Stimulated activated naive CD8-positive, alpha-beta T cell treated with anti-CD3 and anti-CD28 coated beads, Interleukin-15, Interleukin-2, amounts not matched to agents 100 ng/mL and 50 ng/mL, for 24 hours (primary cell): ENCODE data around the gene ABCA7.

Experiments used
- H3K27ac Mint-ChIP-seq: one replicate; pipeline ENCODE4 v1.8.0; 2021; ENCODE audit warnings: mild to moderate bottlenecking, mixed read lengths
- H3K27me3 Mint-ChIP-seq: one replicate; pipeline ENCODE4 v1.8.0; 2021; ENCODE audit warnings: mixed read lengths
- H3K36me3 Mint-ChIP-seq: one replicate; pipeline ENCODE4 v1.8.0; 2021; ENCODE audit warnings: low read depth, mixed read lengths
- H3K4me1 Mint-ChIP-seq: one replicate; pipeline ENCODE4 v1.8.0; 2021; ENCODE audit warnings: low read depth, mixed read lengths
- H3K4me3 Mint-ChIP-seq: one replicate; pipeline ENCODE4 v1.8.0; 2021; ENCODE audit warnings: mild to moderate bottlenecking, mixed read lengths
- H3K9me3 Mint-ChIP-seq: one replicate; pipeline ENCODE4 v1.8.0; 2021; ENCODE audit warnings: mixed read lengths

Gene ABCA7

DNA sequence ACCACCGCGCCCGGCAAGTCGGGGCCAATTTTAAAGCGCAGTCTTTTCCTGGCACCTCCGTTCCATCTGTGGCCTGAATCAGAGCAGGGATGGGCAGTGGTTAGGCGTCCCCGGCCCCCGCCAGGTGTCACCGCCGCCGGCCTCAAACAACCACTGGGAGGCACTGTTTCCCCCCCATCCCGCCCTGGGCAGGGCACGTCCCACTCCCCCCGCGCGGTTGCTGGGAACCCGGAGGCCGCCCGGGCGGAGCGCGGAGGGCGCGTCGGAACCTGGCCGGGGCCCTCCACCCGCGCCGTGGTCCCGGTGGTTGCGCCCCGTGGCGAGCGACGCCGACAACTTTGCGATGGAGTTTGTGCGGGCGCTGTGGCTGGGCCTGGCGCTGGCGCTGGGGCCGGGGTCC is 39.8 kb upstream of the ABCA7 start, which contains the start of gene GRIN3B:
GRIN3B (plus strand) TSS at position 325 of the 400 bp plus-strand sequence; CDS start at position 344, 19 bp downstream.
- Mint-ChIP-seq H3K27me3 (peaks cover 28% of the 10 kb centered on the region), H3K36me3 (peaks cover 4% of the 10 kb centered on the region), H3K27ac (no peak within 1 kb of the TSS), H3K9me3 (no peaks in the 10 kb centered on the region), H3K4me1 (peaks cover 15% of the 10 kb centered on the region), H3K4me3 (no peak within 1 kb of the TSS)

DNA sequence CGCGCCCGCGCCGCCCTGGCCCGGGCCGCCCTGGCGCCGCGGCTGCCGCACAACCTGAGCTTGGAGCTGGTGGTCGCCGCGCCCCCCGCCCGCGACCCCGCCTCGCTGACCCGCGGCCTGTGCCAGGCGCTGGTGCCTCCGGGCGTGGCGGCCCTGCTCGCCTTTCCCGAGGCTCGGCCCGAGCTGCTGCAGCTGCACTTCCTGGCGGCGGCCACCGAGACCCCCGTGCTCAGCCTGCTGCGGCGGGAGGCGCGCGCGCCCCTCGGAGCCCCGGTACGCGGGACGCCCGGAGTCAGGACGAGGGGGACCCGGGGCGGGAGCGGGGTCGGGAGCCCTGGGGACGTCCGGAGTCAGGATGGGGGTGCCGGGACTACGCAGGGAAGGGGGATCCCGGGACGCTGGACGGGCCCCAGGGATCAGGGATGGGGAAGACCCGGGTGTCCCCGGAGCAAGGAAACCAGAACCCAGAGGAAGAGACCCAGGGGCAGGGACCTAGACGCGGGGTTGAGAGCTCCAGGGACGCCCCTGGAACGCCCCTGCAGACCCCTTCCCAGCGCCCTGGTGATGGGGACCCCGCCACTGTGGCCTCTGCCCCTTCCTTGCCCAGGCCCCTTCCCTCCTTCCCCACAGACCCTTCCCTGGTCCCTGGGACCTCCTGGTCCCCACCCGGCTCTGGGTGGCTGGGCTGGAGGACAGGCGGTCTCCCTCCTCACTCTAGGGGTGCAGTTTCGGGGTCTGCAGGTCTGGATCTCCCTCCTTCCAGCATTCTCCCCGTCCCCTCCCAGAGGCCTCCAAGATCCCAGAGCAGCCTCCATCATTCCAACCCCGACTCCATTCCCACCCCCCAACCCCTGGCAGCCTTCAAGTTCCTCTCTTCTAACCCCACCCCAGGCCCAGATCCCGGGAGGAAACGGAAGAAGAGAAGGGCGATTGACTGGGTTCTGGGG is 39.0 kb upstream of the ABCA7 start:
- Mint-ChIP-seq H3K4me3 (no peak overlapping the region), H3K27ac (no peak overlapping the region), H3K4me1 (peaks cover 14% of the 10 kb centered on the region), H3K27me3 (peaks cover 28% of the 10 kb centered on the region), H3K9me3 (no peaks in the 10 kb centered on the region), H3K36me3 (peaks cover 4% of the 10 kb centered on the region)

DNA sequence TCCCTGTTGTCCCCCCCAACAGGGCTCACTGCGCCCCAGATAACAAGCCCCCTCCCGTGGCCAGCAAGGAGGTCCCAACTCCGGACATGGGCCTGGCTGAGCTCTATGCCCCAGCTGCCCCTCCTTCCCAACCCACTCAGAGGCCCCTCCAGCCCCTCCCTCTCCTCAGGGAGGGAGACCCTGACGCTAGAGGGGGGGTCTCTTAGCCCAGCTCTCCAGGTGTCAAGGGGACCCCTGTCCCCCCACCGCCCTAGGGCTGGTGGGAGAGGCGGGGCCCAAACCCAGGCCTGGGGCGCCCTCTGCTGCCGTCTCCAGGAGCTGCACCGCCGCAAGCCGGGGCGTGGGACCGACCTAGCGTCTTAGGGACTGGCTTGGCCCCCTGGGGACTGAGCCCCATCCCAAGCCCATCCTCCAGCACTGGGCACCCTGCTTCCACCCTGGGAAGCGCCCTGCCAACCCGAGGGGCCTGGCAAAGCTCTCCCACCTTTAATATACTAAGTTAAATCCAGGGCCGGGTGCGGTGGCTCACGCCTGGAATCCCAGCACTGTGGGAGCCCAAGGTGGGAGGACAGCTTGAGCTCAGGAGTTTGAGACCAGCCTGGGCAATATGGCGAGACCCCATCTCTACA is 38.3 kb upstream of the ABCA7 start:
- Mint-ChIP-seq H3K27me3 (peaks cover 25% of the 10 kb centered on the region), H3K36me3 (no peaks in the 10 kb centered on the region), H3K4me1 (peaks cover 6% of the 10 kb centered on the region), H3K4me3 (no peak overlapping the region), H3K9me3 (no peaks in the 10 kb centered on the region), H3K27ac (no peak overlapping the region)

DNA sequence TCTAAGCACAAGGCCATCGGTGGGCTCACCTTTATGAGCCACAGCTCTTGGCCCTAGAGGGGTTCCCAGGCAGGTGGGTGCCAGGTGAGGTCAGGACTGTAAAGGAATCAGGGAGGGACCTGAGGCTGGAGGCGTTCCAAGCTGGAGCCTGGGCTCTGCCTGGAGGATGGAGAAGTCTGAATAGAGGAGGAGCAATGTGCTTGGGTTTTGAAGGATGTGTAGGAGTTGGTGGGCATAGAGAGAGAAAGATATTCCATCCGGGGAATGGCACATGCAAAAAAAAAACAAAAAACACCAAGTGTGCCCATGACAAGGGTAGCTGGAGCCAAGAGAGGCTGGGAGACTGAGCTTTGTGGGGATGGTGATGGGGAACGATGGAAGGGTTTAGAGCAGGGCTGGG is 37.3 kb upstream of the ABCA7 start:
- H3K9me3 Mint-ChIP-seq: no peaks in the 10 kb centered on the region
- H3K27me3 Mint-ChIP-seq: peaks cover 21% of the 10 kb centered on the region
- H3K36me3 Mint-ChIP-seq: no peaks in the 10 kb centered on the region
- H3K4me1 Mint-ChIP-seq: peaks cover 2% of the 10 kb centered on the region
- no peak overlapping the region for H3K27ac Mint-ChIP-seq
- H3K4me3 Mint-ChIP-seq: no peak overlapping the region

GRCh38 chr19:1003283-1003682 is 36.6 kb upstream of the ABCA7 start:
- no peak overlapping the region for H3K27ac Mint-ChIP-seq
- H3K36me3 Mint-ChIP-seq: no peaks in the 10 kb centered on the region
- no peaks in the 10 kb centered on the region for H3K9me3 Mint-ChIP-seq
- no peaks in the 10 kb centered on the region for H3K4me1 Mint-ChIP-seq
- H3K4me3 Mint-ChIP-seq: no peak overlapping the region
- peaks cover 14% of the 10 kb centered on the region for H3K27me3 Mint-ChIP-seq

- Mint-ChIP-seq H3K9me3 (no peaks in the 10 kb centered on the region), H3K4me1 (no peaks in the 10 kb centered on the region), H3K36me3 (no peaks in the 10 kb centered on the region), H3K4me3 (no peak overlapping the region), H3K27me3 (peaks cover 7% of the 10 kb centered on the region), H3K27ac (no peak overlapping the region)
Measured at GRCh38 chr19:1004204-1004802, 35.6 kb upstream of the ABCA7 start.

- Mint-ChIP-seq H3K4me1 (no peaks in the 10 kb centered on the region), H3K4me3 (no peak overlapping the region), H3K27me3 (peaks cover 4% of the 10 kb centered on the region), H3K27ac (no peak overlapping the region), H3K36me3 (no peaks in the 10 kb centered on the region), H3K9me3 (no peaks in the 10 kb centered on the region)
Measured at GRCh38 chr19:1004803-1005664, 34.9 kb upstream of the ABCA7 start.

DNA sequence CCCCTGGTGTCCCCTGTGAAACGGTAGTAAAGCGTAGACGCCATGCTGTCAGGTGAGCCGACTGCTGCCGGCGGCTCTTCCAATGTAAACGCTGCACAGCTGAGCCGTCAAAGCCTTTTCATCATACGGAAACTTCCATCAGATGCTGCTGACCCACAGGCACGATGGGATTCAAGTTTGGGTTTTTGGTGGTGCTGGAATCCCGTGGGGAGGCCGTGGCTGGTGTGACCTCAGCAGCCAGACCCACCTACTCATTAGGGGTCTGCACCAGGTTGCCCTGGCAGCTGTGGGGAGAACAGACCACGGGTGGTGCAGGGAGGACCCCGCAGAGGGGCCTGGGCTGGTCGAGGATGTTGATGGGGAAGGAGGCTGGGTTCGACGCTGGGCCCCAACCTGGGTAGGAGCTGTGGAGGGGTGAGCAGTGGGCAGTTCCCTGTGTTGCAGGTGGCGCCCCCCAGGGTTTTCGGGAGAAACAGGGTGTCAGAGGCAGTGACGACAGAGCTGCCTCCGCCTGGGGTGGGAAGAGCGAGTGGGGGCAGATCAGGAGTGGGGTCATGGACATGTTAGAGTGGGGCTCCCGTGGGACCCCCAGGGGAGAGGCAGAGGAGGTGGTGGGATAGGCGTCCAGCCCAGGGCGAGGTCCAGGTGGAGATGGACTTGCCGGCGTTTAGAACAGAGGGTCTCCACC is 33.1 kb upstream of the ABCA7 start:
- H3K4me3 Mint-ChIP-seq: no peak overlapping the region
- H3K36me3 Mint-ChIP-seq: no peaks in the 10 kb centered on the region
- no peaks in the 10 kb centered on the region for H3K9me3 Mint-ChIP-seq
- peaks cover 4% of the 10 kb centered on the region for H3K27me3 Mint-ChIP-seq
- H3K27ac Mint-ChIP-seq: no peak overlapping the region
- no peaks in the 10 kb centered on the region for H3K4me1 Mint-ChIP-seq

DNA sequence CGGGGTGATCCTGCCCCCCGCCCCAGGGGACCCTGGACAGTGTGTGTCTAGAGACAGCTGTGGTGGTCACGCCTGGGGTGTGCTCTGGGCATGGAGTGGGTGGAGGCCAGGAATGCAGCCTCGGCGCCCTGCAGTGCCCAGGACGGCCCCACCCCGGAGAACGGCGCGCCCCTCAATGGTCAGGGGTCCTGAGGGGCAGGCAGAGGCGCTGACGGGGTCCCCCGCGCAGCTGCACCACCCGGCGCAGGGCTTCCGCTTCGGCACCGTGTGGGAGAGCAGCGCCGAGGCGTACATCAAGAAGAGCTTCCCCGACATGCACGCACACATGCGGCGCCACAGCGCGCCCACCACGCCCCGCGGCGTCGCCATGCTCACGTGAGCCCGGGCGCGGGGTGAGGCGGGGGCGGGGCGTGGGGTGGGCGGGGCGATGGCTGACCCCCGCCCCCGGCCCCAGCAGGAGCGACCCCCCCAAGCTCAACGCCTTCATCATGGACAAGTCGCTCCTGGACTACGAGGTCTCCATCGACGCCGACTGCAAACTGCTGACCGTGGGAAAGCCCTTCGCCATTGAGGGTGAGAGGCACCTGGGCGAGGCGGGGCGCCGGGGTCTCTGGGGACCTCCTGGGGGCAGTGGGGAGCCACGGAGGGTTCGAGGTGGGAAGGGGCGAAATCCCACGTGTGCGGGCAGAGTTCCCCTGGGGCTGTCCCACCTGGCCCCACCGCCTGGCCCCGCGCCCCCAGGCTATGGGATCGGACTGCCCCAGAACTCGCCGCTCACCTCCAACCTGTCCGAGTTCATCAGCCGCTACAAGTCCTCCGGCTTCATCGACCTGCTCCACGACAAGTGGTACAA is 32.3 kb upstream of the ABCA7 start:
- Mint-ChIP-seq H3K9me3 (no peaks in the 10 kb centered on the region), H3K27ac (no peak overlapping the region), H3K4me1 (no peaks in the 10 kb centered on the region), H3K27me3 (peaks cover 2% of the 10 kb centered on the region), H3K4me3 (no peak overlapping the region), H3K36me3 (no peaks in the 10 kb centered on the region)

- no peaks in the 10 kb centered on the region for H3K36me3 Mint-ChIP-seq
- H3K9me3 Mint-ChIP-seq: no peaks in the 10 kb centered on the region
- no peak overlapping the region for H3K27ac Mint-ChIP-seq
- H3K4me3 Mint-ChIP-seq: no peak overlapping the region
- no peaks in the 10 kb centered on the region for H3K27me3 Mint-ChIP-seq
- no peaks in the 10 kb centered on the region for H3K4me1 Mint-ChIP-seq
Measured at GRCh38 chr19:1008268-1009040, 31.5 kb upstream of the ABCA7 start.

DNA sequence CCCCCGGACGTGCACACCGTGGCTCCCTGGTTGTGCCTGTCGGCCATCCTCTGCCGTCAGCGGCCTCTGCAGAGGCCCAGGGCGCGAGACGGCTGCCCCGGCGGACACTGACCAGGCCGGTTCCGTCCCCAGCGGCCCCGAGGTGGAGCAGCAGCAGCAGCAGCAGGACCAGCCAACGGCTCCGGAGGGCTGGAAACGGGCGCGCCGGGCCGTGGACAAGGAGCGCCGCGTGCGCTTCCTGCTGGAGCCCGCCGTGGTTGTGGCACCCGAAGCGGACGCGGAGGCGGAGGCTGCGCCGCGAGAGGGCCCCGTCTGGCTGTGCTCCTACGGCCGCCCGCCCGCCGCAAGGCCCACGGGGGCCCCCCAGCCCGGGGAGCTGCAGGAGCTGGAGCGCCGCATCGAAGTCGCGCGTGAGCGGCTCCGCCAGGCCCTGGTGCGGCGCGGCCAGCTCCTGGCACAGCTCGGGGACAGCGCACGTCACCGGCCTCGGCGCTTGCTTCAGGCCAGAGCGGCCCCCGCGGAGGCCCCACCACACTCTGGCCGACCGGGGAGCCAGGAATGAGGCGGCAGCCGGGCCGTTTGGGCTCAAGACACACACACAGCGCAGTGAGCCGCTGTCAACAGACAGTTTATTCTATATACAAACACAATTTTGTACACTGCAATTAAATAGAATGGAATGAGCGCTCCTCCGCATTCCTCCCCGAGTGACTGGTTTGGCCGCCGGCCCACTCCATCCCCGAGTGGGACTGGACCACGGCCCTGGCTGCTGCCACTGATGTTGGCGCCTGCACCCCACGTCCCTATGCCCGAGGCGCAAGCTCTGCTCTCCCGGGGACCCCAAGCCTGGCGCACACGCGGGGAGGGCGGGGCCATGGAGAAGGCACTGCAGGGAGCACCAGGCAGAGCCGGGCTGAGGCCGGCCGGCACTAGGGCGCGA is 30.6 kb upstream of the ABCA7 start:
- H3K4me1 Mint-ChIP-seq: no peaks in the 10 kb centered on the region
- no peaks in the 10 kb centered on the region for H3K36me3 Mint-ChIP-seq
- H3K27me3 Mint-ChIP-seq: no peaks in the 10 kb centered on the region
- no peak overlapping the region for H3K27ac Mint-ChIP-seq
- H3K4me3 Mint-ChIP-seq: no peak overlapping the region
- no peaks in the 10 kb centered on the region for H3K9me3 Mint-ChIP-seq

DNA sequence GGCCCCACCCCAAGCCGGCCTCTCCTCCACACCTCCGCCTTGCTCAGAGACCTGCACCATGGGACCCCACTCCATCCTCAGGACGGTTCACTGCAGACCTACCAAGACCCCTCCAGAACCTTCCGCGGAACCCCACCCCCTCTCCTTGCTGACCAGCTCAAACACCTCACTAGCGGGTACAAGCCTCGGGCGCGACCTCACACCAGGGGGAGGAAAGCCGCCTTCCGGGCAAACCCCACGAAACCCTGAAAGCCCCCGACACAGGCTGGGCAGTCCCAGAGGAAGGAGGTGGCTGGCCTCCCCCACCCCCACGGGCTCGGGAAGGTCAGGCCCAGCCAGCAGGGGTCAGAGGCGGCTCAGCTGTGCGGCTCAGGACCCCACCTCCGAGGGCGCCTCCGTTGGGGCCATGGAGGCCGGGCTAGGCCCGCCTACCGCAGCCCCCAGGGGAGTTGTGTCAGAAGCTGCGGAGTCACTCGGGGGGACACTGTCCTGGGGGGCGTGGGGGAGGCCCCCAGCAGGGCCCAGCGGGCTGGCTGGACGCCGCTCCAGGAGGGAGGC is 29.8 kb upstream of the ABCA7 start:
- H3K9me3 Mint-ChIP-seq: no peaks in the 10 kb centered on the region
- no peak overlapping the region for H3K4me3 Mint-ChIP-seq
- H3K4me1 Mint-ChIP-seq: no peaks in the 10 kb centered on the region
- H3K27me3 Mint-ChIP-seq: no peaks in the 10 kb centered on the region
- H3K36me3 Mint-ChIP-seq: no peaks in the 10 kb centered on the region
- H3K27ac Mint-ChIP-seq: no peak overlapping the region
